ENCODE measurements around the gene RNF220.

RNF220 gene

GRCh38 chr1:44442791-44443190 lies 37.7 kb downstream of the RNF220 start:
- peaks cover 16% of the 10 kb centered on the region for H3K27me3 ChIP-seq (ENCODE audit: control insufficient read depth, low read length)
- H3K4me3 ChIP-seq (ENCODE audit: low read length), result no peak overlapping the region
- H3K36me3 ChIP-seq (ENCODE audit: control insufficient read depth, low read length), result no peaks in the 10 kb centered on the region
- H3K4me1 ChIP-seq (ENCODE audit: control insufficient read depth, low read length), result no peaks in the 10 kb centered on the region
- H3F3A ChIP-seq (ENCODE audit: control insufficient read depth, insufficient read depth), result no peaks in the 10 kb centered on the region
- no peaks in the 10 kb centered on the region for H3K9me2 ChIP-seq (replicated peaks; ENCODE audit: control insufficient read depth, low read length)
- no peaks in the 10 kb centered on the region for H3K9me3 ChIP-seq (ENCODE audit: control insufficient read depth, insufficient read depth, low read length)
- TF ChIP-seq EZH2phosphoT487 (IDR thresholded peaks at IDR 0.05; ENCODE audit: borderline replicate concordance, low read length), result no peak
- H3K4me2 ChIP-seq (ENCODE audit: low read length), result no peak overlapping the region
- H3K27ac ChIP-seq (ENCODE audit: low read depth, low read length), result no peak overlapping the region
- no peaks in the 10 kb centered on the region for H4K20me1 ChIP-seq (ENCODE audit: control insufficient read depth, insufficient read depth, low read depth, low read length)
- no peaks in the 10 kb centered on the region for H3K79me2 ChIP-seq (ENCODE audit: control insufficient read depth, low read length)

GRCh38 chr1:44447051-44447810 lies 42.2 kb downstream of the RNF220 start:
- H3K4me1 ChIP-seq (ENCODE audit: control insufficient read depth, low read length), result no peaks in the 10 kb centered on the region
- H3K79me2 ChIP-seq (ENCODE audit: control insufficient read depth, low read length), result no peaks in the 10 kb centered on the region
- no peaks in the 10 kb centered on the region for H3K9me2 ChIP-seq (replicated peaks; ENCODE audit: control insufficient read depth, low read length)
- TF ChIP-seq CTCF (IDR thresholded peaks at IDR 0.05; ENCODE audit: low read depth, low read length, poor library complexity, severe bottlenecking) (no peak), EZH2phosphoT487 (IDR thresholded peaks at IDR 0.05; ENCODE audit: borderline replicate concordance, low read length) (no peak)
- peaks cover 14% of the 10 kb centered on the region for H3K27me3 ChIP-seq (ENCODE audit: control insufficient read depth, low read length)
- no peaks in the 10 kb centered on the region for H3K36me3 ChIP-seq (ENCODE audit: control insufficient read depth, low read length)
- H3K9me3 ChIP-seq (ENCODE audit: control insufficient read depth, insufficient read depth, low read length), result no peaks in the 10 kb centered on the region
- H3F3A ChIP-seq (ENCODE audit: control insufficient read depth, insufficient read depth), result no peaks in the 10 kb centered on the region
- no peak overlapping the region for H3K27ac ChIP-seq (ENCODE audit: low read depth, low read length)
- H3K4me2 ChIP-seq (ENCODE audit: low read length), result no peak overlapping the region
- H3K4me3 ChIP-seq (ENCODE audit: low read length), result no peak overlapping the region
- H4K20me1 ChIP-seq (ENCODE audit: control insufficient read depth, insufficient read depth, low read depth, low read length), result no peaks in the 10 kb centered on the region

GRCh38 chr1:44453798-44454349 lies 48.8 kb downstream of the RNF220 start:
- Histone ChIP-seq H3K9me2 (replicated peaks; ENCODE audit: control insufficient read depth, low read length) (no peaks in the 10 kb centered on the region), H3K4me2 (ENCODE audit: low read length) (no peak overlapping the region), H3K27me3 (ENCODE audit: control insufficient read depth, low read length) (peaks cover 15% of the 10 kb centered on the region), H3K36me3 (ENCODE audit: control insufficient read depth, low read length) (no peaks in the 10 kb centered on the region), H3K4me1 (ENCODE audit: control insufficient read depth, low read length) (no peaks in the 10 kb centered on the region), H3K79me2 (ENCODE audit: control insufficient read depth, low read length) (no peaks in the 10 kb centered on the region), H3K27ac (ENCODE audit: low read depth, low read length) (no peak overlapping the region), H3F3A (ENCODE audit: control insufficient read depth, insufficient read depth) (no peaks in the 10 kb centered on the region), H4K20me1 (ENCODE audit: control insufficient read depth, insufficient read depth, low read depth, low read length) (no peaks in the 10 kb centered on the region), H3K4me3 (ENCODE audit: low read length) (no peak overlapping the region), H3K9me3 (ENCODE audit: control insufficient read depth, insufficient read depth, low read length) (no peaks in the 10 kb centered on the region)
- TF ChIP-seq EZH2phosphoT487 (IDR thresholded peaks at IDR 0.05; ENCODE audit: borderline replicate concordance, low read length) (no peak), CTCF (IDR thresholded peaks at IDR 0.05; ENCODE audit: low read depth, low read length, poor library complexity, severe bottlenecking) (no peak)

GRCh38 chr1:44454704-44455103 lies 49.6 kb downstream of the RNF220 start:
- TF ChIP-seq EZH2phosphoT487 (IDR thresholded peaks at IDR 0.05; ENCODE audit: borderline replicate concordance, low read length) (no peak), CTCF (IDR thresholded peaks at IDR 0.05; ENCODE audit: low read depth, low read length, poor library complexity, severe bottlenecking) (no peak)
- Histone ChIP-seq H3K4me1 (ENCODE audit: control insufficient read depth, low read length) (no peaks in the 10 kb centered on the region), H3F3A (ENCODE audit: control insufficient read depth, insufficient read depth) (no peaks in the 10 kb centered on the region), H3K9me3 (ENCODE audit: control insufficient read depth, insufficient read depth, low read length) (no peaks in the 10 kb centered on the region), H3K4me3 (ENCODE audit: low read length) (no peak overlapping the region), H3K27ac (ENCODE audit: low read depth, low read length) (no peak overlapping the region), H3K79me2 (ENCODE audit: control insufficient read depth, low read length) (no peaks in the 10 kb centered on the region), H3K4me2 (ENCODE audit: low read length) (no peak overlapping the region), H3K36me3 (ENCODE audit: control insufficient read depth, low read length) (no peaks in the 10 kb centered on the region), H3K27me3 (ENCODE audit: control insufficient read depth, low read length) (peaks cover 15% of the 10 kb centered on the region), H3K9me2 (replicated peaks; ENCODE audit: control insufficient read depth, low read length) (no peaks in the 10 kb centered on the region), H4K20me1 (ENCODE audit: control insufficient read depth, insufficient read depth, low read depth, low read length) (no peaks in the 10 kb centered on the region)
